ENCODE data around the gene FBLN7.

DNA sequence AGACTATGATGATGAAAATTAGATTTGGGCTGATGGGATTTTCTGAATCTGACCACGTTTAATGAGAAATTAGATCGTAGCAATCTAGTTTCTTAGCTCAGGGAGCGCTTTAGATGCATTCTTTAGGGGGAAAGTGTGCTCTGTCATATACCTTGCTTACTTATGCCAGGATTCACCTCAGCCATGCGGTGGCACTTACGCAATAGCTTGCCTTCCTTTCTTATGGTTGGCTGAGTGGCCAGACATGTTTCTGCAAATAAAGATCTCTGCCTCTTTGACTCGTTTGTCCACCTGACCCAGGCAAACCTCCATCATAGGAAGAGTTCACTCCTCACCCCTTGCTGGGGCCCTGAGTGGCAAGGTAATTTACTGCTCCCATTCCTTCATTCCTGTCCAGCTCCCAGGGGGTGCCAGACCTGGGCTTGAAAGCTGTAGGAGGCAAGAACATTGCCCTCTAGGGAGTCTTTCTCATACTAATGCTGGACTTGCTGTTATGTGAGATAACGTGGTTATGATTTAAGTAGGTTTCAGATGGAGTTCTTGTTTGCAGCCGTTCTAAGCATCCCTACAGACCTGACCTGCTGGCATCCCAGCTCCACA lies 57.1 kb downstream of the FBLN7 start:
- TF ChIP-seq, protein P1, sequence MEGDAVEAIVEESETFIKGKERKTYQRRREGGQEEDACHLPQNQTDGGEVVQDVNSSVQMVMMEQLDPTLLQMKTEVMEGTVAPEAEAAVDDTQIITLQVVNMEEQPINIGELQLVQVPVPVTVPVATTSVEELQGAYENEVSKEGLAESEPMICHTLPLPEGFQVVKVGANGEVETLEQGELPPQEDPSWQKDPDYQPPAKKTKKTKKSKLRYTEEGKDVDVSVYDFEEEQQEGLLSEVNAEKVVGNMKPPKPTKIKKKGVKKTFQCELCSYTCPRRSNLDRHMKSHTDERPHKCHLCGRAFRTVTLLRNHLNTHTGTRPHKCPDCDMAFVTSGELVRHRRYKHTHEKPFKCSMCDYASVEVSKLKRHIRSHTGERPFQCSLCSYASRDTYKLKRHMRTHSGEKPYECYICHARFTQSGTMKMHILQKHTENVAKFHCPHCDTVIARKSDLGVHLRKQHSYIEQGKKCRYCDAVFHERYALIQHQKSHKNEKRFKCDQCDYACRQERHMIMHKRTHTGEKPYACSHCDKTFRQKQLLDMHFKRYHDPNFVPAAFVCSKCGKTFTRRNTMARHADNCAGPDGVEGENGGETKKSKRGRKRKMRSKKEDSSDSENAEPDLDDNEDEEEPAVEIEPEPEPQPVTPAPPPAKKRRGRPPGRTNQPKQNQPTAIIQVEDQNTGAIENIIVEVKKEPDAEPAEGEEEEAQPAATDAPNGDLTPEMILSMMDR (IDR thresholded peaks at IDR 0.05) = no peak
- no peak for TF ChIP-seq POLR2A (IDR thresholded peaks at IDR 0.05)

Measured in testis (tissue), 2 donors.